Activated T-cell treated with anti-CD3 and anti-CD28 coated beads, Interleukin-2, amount 50 U/mL, for 72 hours (primary cell): ENCODE data around the gene YOD1. TPM values are rescaled to one million over a fixed set of nuclear protein-coding genes. Genes with fewer than 3 reads are reported as not detected.

ENCODE experiments used
- ATAC-seq, 2 donors: fragments of 150-1000 bp; cut with Tn5 transposase; replicated peaks in 1 of 2; 2 replicates each; pipeline ENCODE4 v1.10.0; 2021; ENCODE audit warnings: moderate library complexity in 2 of 2, mild to moderate bottlenecking in 1 of 2
- DNase-seq, 2 donors: peaks; one replicate each; pipeline ENCODE4 v3.0.0; 2021 to 2022; ENCODE audit warnings: mixed read lengths in 1 of 2
- H3K27ac Mint-ChIP-seq: one replicate; pipeline ENCODE4 v1.8.0; 2022; ENCODE audit warnings: mild to moderate bottlenecking, moderate library complexity, mixed read lengths
- H3K27me3 Mint-ChIP-seq: one replicate; pipeline ENCODE4 v1.8.0; 2022; ENCODE audit warnings: low read depth, mixed read lengths
- H3K36me3 Mint-ChIP-seq, 2 donors: one replicate each; pipeline ENCODE4 v1.8.0; 2022; ENCODE audit warnings: mixed read lengths in 2 of 2, mild to moderate bottlenecking in 1 of 2; ENCODE audit not compliant: insufficient read depth in 2 of 2
- H3K4me1 Mint-ChIP-seq: one replicate; pipeline ENCODE4 v1.8.0; 2022; ENCODE audit warnings: low read depth, mixed read lengths
- H3K4me3 Mint-ChIP-seq, 2 donors: one replicate each; pipeline ENCODE4 v1.8.0; 2022; ENCODE audit warnings: mild to moderate bottlenecking in 2 of 2, mixed read lengths in 2 of 2, moderate library complexity in 2 of 2
- H3K9me3 Mint-ChIP-seq, 2 donors: one replicate each; pipeline ENCODE4 v1.8.0; 2022; ENCODE audit warnings: mixed read lengths in 2 of 2
- total RNA-seq, 2 donors: library from RNA; stranded (reverse); gene quantifications; one replicate each; pipeline ENCODE4 v1.2.3, GENCODE V29; 2022

YOD1 gene
- total RNA-seq, 2 donors from 2014 or later: 12.6 to 13.2 TPM

DNA sequence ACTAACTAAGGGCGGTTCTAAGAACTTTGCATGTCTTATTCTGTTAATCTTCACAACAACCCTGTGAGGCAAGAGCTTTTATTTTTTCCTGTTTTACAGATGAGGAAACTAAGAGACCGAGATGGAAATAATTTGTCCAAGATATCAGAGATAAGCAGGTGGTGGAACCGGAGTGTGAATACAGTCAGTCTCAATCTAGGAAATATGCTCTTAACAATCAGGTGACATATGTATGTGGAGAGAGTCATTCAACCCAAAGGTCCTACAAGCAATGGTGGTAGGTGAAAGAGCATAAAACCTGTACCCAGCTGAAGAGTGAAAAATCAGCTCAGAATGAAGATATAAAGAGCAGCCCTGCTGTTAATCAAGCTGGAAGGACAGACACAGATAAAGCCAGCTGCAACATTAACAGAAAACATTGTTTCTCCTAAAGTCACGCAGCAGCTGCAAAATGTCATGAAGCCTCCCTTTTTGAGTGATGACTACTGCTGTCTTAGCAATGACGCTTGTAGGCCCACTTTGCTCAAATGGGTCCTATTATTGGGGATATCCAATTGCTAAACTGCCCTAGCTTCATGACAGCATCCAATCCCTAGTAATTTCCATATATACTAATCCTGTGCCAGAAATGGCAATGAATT, 50.2 kb downstream of the YOD1 start:
- H3K9me3 Mint-ChIP-seq: no peaks in the 10 kb centered on the region

DNA sequence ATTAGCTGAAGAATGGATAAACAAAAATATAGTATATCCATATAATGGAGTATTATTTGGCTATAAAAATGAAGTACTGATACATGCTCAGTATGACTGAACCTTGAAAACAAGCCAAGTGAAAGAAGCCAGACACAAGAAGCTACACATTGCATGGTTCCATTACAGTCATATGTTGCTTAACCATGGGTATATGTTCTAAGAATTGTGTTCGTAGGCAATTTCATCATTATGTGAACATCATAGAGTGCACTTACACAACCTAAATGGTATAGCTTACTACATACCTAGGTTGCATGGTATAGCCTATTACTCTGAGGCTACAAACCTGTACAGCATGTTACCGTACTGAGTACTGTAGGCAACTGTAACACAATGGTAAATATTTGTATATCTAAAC, 52.2 kb downstream of the YOD1 start:
- no peaks in the 10 kb centered on the region for H3K36me3 Mint-ChIP-seq
- H3K9me3 Mint-ChIP-seq: no peaks in the 10 kb centered on the region
- ATAC-seq: no peak
- peaks cover 4% of the 10 kb centered on the region for H3K27me3 Mint-ChIP-seq
- H3K4me3 Mint-ChIP-seq: no peak overlapping the region
- H3K4me1 Mint-ChIP-seq: no peaks in the 10 kb centered on the region
- no peak overlapping the region for H3K27ac Mint-ChIP-seq
- no peak for DNase-seq

More for the DNA sequence above, 50.2 kb downstream of the YOD1 start:
- H3K36me3 Mint-ChIP-seq: no peaks in the 10 kb centered on the region
- no peak for DNase-seq
- peaks cover 4% of the 10 kb centered on the region for H3K4me1 Mint-ChIP-seq
- ATAC-seq: no peak
- no peak overlapping the region for H3K4me3 Mint-ChIP-seq
- no peak overlapping the region for H3K27ac Mint-ChIP-seq
- H3K27me3 Mint-ChIP-seq: peaks cover 6% of the 10 kb centered on the region

Other genes starting within 250 kb of the YOD1 start
- under 1 TPM in 1 of 2 donors, not detected in 1; 0.28 TPM for gene IL20, start 185.6 kb downstream of the YOD1 start, total RNA-seq
- gene IL24, start 153.8 kb downstream of the YOD1 start, total RNA-seq: 1 to 10 TPM; 3.9 to 5.2 TPM
- 10 to 100 TPM; 47.3 to 50.3 TPM for gene FCMR, start 129.3 kb downstream of the YOD1 start, total RNA-seq
- under 1 TPM in 1 of 2 donors, not detected in 1; 0.12 TPM for gene PIGR, start 104.7 kb downstream of the YOD1 start, total RNA-seq
- not detected for gene FCAMR, start 80.7 kb downstream of the YOD1 start, total RNA-seq
- gene C1orf116, start 18.5 kb downstream of the YOD1 start, total RNA-seq: under 1 TPM; 0.12 to 0.21 TPM
- 1 to 10 TPM; 4.6 to 6.9 TPM for gene PFKFB2, start 2.1 kb upstream of the YOD1 start, total RNA-seq
- gene C4BPB, start 37.7 kb upstream of the YOD1 start, total RNA-seq: 1 to 10 TPM; 2.6 to 7.4 TPM
- gene C4BPA, start 53.0 kb upstream of the YOD1 start, total RNA-seq: not detected